HG03095 (cell line): ENCODE data around the gene GLOD5.

Experiments used
- ATAC-seq: cut with Tn5 transposase; IDR thresholded peaks from one replicate; pipeline ENCODE4 v1.9.1; 2021; ENCODE audit warnings: moderate library complexity; ENCODE audit not compliant: unreplicated experiment

Gene GLOD5

DNA sequence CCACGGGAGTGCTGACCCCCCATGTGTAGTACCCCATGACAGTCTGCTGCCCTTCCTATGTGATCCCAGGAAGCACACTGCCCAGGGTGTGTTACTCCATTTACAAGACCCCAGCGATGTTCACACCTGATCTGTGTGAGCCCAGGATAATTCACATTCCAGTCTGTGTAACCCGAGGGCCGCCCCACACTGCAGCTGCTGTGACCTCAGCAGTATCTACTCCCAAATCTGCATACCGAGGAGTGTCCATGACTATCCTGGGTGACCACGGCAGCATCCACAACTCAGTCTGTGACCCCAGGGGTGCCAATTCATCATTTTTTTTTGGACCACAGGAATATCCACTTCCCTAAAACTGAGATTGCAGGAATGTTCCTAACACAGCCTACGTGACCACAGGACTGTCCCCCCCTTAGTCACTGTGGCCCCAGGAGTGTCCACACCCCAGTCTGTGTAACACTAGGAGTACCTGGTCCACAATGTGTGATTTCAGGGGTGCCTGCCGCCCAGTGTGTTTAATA is 7.8 kb upstream of the GLOD5 start:
- ATAC-seq: no peak

DNA sequence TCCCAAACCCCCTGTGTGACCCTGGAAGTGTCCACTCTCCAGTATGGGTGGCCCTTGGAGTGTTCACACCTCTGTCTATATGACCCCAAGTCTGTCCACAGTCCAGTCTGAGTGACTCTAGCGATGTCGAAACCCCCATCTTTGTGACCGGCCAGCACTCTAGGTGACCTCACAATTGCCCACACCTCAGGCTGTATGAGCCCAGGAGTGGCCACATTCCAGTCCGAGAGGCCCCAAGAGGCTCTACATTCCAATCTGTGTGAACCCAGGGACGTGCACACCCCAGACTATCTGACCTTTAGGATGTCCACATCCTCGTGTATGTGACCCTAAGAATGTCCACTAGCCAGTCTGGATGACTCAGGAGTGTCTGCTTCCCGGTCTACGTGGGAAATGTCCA is 7.3 kb upstream of the GLOD5 start:
- ATAC-seq: no peak

DNA sequence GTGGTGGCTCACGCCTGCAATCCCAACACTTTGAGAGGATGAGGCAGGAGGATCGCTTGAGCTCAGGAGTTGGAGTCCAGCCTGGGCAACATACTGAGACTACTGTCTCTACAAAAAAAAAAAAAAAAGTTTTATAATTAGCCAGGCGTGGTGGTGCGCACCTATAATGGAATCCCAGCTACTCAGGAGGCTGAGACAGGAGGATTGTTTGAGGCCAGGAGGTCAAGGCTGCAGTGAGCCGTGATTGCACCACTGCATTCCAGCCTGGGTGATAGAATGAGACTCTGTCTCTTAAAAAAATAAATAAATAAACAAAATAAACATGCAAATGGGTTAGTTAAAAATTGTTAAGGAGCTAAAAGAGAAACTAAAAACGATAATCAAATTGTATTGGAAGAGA is 7.7 kb downstream of the GLOD5 start:
- no peak for ATAC-seq

DNA sequence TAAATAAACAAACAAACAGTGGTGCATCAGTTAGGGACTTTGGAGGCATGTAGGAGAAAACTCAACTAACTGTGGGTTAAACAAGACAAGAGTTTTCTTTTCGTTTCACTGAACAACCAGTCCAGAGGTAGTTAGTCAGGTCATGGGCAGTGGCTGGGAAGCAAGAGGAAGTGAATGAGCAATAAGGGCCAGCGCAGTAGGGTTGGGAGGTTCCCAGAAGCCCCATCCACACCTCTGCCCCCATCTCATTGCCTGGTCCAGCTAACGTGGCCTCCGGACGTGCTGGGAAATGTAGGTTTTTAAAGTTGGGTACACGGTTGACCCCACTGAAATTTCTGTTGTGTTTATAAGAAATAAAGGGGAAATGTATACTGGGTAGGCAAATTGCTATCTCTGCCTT is 8.7 kb downstream of the GLOD5 start:
- ATAC-seq: no peak

DNA sequence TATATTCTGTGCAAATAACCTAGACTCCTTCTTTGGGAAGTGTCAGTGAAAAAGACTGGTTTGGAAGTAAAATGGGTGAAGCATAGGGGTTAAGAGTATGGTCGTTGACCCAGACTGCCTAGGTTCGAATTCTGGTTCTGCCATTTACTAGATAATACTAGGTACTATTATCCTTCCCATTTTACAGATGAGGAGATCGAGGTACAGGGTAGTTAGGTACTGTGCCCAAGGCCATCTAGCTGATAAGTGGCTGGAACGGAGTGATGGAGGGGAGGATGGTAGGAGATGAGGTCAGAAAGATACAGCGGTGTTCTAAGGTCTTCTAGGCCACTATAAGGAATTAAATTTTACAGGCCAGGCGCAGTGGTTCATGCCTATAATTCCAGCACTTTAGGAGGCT is 11.1 kb downstream of the GLOD5 start:
- no peak for ATAC-seq

DNA sequence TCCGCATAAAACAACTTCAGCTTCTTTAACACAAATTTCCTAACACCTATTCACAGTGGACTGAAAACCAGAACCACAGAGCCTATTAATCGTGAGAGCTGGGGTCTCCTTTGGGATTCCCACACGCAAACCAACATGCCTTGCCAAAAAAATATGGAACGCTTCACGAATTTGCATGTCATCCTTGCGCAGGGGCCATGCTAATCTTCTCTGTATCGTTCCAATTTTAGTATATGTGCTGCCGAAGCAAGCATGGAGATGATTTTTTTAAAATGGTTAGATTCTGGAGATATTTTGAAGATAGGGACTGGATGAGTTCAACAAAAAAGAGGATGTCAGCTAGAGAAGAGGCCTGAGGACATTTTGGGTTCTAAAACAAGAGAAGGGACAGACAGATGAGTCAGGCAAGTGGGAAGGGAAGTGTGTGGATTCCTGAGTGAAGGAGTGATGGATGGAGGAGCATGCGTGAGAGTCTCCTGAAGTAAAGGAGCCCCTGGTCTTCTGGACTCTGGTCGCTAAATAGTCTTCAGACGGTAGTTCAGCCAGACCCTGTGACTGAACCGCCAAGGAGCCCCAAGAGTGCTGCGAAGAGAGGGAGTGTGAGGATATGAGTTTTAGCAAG is 15.4 kb downstream of the GLOD5 start:
- no peak for ATAC-seq

DNA sequence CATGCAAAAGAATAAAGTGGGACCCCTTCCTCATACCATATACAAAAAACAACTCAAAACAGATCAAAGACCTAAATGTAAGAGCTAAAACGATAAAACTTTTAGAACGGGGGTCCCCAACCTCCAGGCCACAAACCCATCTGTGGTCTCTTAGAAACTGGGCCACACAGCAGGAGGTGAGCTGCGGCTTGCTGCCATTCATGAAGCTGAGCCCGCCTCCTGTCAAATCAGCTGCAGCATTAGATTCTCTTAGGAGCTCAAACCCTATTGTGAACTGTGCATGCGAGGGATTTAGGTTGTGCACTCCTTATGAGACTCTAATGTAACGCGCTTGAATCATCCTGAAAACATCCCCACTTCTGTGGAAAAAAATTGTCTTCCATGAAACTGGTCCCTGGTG is 17.9 kb downstream of the GLOD5 start:
- ATAC-seq: no peak

DNA sequence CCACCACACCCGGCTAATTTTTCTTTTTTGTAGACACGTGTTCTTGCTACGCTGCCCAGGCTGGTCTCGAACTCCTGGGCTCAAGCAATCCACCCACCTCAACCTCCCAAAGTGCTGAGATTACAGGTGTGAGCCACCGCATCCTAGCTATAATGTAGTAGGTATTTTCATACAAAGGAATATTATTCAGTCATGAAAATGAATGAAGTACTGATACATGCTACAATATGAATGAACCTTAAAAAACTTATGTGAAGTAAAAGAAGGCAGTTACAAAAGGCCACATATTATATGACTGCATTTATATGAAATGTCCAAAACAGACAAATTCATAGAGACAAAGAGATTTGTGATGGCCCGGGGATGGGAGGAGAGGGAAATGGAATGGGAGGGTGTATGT is 20.2 kb downstream of the GLOD5 start:
- no peak for ATAC-seq

DNA sequence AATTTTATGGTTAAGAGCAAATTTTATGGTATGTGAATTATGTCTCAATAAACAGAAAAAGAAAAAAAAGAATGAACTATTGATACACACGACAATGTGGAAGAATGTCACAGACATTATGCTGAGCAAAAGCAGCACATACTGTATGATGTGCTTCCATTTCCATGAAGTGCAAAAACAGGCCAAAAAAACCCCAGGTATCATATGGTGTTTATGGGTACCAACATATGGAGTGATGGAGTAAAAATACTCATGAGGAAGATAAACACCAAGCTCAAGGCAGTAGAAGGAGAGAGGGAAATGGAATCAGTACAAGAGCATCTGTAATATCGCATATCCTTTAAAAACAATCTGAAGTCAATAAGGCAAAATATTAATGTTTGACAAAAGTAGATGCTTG is 20.7 kb downstream of the GLOD5 start:
- no peak for ATAC-seq

DNA sequence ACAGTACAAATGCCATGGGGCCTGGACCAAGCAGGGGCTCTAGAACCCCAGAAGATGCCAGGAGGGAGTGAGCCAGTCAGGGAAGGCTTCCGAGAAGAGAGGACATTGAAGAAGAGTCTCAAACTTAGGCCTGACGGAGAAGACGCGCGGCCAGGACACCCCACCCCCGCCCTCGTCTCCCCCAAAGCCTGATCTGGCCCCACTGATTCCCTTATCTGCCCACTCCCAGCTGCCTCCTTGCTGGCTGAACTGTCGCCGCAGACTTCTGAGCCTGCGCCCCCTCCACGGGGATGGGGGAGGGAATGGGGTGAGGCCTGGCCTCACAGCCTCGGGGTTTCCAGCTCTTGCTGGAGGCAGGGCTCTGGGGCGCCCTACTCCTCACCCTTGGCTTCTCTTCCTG is 21.2 kb downstream of the GLOD5 start:
- no peak for ATAC-seq

DNA sequence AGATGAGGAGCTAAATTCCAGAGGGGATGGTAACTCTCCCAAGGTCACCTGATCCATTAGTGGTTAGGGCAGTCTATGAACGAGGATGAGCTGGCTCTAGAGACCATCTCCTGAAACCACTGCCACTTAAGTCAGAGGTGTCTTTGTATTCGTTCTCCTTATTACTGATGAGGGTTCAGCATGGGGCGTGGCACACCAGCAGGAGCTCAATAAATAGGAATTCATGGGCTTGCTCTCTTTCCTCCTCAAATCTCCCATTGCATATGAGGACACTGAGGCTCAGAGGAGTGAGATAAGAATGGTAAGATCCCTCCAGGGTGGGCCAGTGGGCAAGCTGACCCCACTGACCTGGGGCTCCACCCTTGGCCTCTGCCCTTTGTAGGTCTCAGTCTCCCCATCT is 23.2 kb downstream of the GLOD5 start:
- ATAC-seq: no peak

DNA sequence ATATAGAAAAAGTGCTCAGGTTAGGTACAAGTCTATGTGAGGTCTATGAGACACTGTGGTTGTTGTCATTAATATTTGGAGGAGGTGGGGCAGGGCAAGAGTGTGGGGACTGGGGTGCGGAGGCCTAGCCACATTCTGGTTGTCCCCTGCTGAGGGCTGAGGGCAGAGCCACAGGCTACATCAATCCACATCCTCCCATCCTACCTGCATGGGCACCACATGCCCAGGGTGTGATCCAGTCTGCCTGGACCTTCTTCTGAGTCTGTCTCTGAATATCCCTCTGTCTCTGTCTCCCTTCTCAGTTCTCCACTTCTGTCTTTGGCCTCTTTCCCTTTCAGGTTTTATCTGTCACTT is 23.6 kb downstream of the GLOD5 start:
- ATAC-seq: no peak

DNA sequence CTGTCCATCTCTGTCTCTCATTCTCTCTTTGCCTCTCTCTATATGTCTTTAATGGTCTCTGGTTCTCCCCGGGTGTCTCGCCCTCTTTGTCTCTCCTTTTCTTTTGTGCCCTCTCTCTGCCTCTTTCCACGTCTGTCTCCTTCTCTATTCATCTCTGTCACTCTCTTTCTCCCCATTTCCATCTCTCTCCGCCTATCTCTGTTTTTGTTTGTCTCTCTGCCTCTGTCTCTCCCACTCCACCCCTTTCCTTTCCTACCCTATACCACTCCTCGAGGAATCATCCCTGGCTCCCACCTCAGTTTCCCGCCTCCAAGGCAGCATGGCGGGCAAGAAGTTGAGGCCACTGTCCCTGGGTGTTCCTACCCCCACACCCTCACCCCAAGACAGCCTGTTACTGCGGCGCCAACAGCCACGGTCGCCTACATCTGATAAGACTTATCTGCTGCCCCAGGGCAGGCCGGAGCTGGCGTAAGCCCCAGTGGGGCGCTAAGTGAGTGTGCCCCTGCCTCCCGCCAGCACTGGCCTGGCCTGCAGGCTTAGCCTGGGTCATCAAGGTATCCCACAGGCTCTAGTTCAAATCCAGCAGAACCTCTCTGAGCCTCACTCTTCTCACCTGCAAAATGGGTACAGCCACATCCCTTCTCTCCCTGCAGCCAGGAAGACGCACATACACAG is 24.1 kb downstream of the GLOD5 start:
- ATAC-seq: no peak

DNA sequence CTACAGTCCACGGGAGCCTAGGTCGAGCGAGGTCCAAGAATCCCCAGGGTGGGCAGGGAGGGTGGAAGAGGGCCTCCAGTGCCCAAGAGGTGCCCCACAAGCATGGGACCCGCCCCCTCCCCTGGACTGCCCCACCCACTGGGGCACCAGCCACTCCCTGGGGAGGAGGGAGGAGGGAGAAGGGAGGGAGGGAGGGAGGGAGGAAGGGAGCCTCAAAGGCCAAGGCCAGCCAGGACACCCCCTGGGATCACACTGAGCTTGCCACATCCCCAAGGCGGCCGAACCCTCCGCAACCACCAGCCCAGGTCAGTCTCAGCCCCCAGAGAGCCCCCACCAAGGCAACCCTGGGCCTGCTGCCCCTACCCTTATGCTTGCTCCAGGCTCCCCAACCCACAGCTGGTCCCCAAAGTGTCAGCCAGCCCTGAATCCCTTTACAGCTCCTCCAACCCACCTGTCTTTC is 24.8 kb downstream of the GLOD5 start, which contains the start of gene GATA1:
GATA1 (plus strand) TSS at position 250 of the 460 bp plus-strand sequence. CDS start 4,520 bp downstream, outside the sequence.
- no peak for ATAC-seq

DNA sequence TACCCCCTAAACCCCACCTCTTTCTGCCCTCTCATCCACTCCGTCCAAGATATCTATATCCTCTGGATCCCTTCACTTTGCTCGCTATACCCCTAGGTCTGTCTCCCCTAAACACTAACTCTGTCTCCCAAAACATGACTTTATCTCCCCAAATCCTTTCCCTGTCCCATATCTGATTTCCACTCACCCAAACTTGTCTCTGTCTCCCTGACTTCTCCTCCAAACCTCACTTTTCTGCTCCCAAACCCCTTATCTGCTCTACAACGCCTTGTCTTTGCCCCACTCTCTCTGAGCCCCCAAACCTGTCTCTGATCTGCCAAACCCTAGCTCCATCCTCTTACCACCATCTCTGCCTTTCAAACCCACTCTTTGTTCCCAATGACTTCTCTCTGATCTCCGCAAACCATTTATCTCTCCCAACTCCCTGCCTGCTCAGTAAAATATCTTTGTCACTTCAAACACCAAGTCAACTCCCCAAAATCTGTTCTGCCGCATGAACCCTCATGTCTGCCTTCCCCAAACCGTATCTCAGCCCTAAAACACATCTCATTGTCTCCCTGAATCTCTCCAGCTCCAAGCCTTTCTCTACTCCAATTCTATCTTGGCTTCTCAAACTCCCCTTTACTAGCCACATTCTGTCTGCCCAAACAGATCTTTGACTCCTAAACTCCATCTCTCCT is 25.4 kb downstream of the GLOD5 start:
- ATAC-seq: no peak

DNA sequence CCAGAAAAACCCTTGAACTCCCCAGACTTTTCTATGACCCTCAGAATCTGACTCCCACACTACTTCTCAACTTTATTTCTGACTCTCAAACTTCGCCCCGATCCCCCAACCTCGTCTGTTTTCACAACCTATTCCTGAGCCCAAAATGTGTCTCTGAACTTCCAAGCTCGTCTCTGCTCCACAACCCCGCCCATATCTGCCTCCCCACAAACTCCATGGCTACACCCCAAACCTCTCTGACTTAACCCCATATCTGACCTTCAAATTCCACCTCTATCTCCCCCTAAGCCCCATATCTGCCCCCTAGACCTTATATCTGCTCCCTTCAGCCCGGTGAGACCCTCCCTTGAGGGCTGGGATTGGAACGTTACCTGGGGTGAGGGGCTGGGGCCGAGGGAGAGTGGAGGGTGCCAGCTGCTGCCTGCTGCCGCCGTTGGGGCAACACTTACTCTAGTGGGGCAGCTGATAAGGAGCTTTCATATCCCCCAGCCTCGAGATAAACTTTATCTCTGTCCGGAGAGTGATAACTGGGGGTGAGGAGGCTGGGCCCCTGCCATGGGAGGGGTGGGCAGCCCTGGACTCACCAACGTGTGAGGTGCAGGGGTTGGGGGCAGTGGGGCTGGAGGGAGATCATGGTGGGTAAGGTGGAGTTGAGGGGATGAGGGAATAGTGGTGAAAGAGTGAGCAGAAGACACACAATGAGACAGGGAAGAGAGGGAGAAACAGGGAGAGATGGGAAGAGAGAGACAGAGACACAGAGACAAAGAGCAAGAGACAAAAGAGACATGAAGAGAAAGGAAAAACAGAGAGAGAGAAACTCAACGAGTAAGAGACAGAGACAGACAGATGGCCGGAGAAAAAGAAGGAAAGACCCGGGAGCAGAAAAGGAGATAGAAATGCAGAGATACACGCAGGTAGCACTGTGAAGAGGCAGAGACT is 26.2 kb downstream of the GLOD5 start:
- ATAC-seq: no peak

DNA sequence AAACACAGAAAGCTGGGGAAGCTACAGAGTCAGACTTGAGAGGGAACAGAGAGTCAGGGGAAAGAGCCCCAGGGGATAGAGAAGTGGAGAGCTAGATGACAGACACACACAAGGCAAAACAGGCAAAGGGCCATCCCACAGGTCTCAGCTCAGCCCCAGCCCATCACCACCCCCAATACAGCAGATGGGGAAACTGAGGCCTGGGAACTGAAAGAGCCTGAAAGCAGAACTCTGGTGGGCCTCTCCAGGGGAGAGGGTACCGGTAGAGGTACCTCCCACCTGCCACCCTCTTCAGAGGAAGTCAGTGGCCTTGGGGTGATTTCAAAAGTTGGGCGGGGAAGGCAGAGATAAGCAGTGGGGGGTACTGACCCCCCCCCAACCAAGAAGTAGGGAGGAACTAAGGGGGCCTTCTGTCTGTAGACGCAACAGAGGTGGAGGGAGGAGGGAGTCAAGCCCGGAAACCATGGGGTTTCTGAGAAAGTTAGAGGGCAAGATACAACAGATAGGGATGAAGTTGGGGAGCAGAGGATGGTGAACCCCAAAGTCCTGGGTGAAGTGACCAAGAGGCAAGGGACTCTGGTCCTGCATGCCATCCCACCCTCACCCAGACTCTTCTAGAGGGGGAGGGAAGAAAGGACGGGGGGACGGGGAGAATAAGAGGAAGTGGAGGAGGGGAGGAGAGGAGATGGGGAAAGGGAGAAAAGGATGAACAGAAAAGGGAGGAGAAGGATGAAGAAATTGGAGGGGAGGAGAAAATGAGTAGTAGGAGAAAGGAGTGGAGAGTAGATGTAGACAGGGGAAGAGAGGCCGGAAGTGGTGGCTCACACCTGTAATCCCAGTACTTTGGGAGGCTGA is 28.0 kb downstream of the GLOD5 start:
- ATAC-seq: no peak

DNA sequence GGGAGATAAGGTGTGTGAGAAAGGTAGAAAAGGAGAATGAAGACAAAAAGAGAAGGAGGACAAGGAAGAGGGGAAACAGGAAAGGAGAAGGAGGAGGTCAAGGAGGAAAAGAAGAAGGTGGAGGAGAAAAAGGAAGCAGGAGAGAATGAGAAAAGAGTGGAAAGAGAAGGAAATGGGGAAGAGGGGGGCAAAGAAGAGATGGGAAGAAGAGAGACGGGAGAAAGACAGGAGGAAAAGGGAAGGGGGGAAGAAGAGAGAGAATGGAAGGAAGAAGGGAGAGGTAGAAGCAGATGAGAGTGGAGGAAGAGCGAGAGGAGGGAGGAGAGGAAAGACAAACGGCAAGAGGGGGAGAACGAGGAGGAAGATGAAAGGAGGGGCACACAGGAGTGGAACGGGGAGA is 28.9 kb downstream of the GLOD5 start:
- no peak for ATAC-seq

DNA sequence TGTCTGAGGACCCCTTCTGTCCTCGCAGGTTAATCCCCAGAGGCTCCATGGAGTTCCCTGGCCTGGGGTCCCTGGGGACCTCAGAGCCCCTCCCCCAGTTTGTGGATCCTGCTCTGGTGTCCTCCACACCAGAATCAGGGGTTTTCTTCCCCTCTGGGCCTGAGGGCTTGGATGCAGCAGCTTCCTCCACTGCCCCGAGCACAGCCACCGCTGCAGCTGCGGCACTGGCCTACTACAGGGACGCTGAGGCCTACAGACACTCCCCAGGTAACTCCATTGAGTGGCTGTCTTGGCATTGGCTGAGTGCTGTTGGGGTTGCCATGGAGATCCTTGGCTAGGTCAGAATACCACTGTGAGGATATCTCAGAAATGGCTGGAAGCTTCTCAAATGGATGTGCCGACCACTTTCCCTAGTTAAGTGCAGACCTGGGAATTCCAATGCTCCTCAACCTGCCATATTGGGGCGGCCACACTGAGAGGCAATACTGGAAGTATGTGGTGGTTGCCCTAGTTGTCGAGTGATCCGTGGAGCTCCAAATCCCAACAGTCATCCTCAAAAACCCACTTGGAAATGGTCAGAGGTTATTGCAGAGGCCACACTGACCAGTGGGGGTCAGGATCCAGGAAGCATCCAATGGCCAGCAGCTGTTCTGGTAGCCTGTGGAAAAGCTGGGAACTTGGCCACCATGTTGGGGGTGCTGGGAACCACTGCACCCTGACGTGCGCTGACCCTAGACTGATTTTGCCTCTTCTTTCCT is 29.7 kb downstream of the GLOD5 start:
- ATAC-seq: no peak
